ENCODE measurements around the gene ASPN. TPM values are rescaled to one million over a fixed set of nuclear protein-coding genes. Genes with fewer than 3 reads are reported as not detected.
A peak's percentile ranks its signal among the peaks of the same experiment; 100 is the strongest.

The ASPN gene
- total RNA-seq: 10 to 100 TPM in 1 of 4 donors, 1 to 10 TPM in 3; 3.3 to 18.4 (median 5.5) TPM

GRCh38 chr9:92482329-92482728, at the start of gene ASPN:
Gene ASPN, minus strand, starts transcription at chr9:92482506.
- Histone ChIP-seq H3K4me3 (peak within 1 kb of the TSS in 1 of 4 donors; percentile 16), H3K27me3 (no peaks in the 10 kb centered on the region), H3K4me1 (peaks cover 0 to 35% (median 6%) of the 10 kb centered on the region in 4 donors), H3K36me3 (no peaks in the 10 kb centered on the region), H3K9me3 (no peaks in the 10 kb centered on the region), H3K27ac (peak within 1 kb of the TSS in 2 of 4 donors; percentile 61 to 70)
- no peak for TF ChIP-seq CTCF (IDR thresholded peaks at IDR 0.05)
- TF ChIP-seq EP300 (IDR thresholded peaks at IDR 0.05): no peak
- no peak for TF ChIP-seq POLR2A (IDR thresholded peaks at IDR 0.05)
- WGBS, 2 donors: 32 to 40% methylated on average over 3 of the region's 3 CpGs
- no peak for DNase-seq (ENCODE audit: low spot score in 2 of 2)

DNA sequence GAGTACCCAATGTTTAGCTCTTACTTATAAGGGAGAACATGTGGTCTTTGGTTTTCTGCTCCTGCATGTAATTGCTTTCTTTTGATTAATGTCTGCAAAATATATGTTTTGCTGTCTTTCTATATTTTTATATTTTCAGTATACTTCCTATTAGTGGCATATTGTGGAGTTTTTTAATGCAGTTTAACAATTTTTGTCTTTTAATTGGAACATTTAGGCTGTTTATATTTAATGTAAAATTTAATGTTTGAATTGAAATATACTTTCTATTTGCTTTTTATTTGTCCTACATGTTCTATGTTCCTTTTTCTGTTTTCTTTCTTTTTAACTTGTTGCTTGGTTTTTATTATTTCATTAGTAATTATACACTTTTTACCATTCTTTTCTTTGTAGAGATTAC, 48.6 kb upstream of the ASPN start:
- no peaks in the 10 kb centered on the region for H3K27me3 ChIP-seq
- no peak overlapping the region for H3K27ac ChIP-seq
- no peak overlapping the region for H3K4me3 ChIP-seq
- H3K9me3 ChIP-seq: peaks cover 0 to 28% (median 0%) of the 10 kb centered on the region in 4 donors
- TF ChIP-seq EP300 (IDR thresholded peaks at IDR 0.05) (no peak), CTCF (IDR thresholded peaks at IDR 0.05) (no peak)
- peaks cover 0 to 8% (median 0%) of the 10 kb centered on the region in 4 donors for H3K4me1 ChIP-seq
- H3K36me3 ChIP-seq: no peaks in the 10 kb centered on the region
- DNase-seq (ENCODE audit: low spot score in 2 of 2): no peak

DNA sequence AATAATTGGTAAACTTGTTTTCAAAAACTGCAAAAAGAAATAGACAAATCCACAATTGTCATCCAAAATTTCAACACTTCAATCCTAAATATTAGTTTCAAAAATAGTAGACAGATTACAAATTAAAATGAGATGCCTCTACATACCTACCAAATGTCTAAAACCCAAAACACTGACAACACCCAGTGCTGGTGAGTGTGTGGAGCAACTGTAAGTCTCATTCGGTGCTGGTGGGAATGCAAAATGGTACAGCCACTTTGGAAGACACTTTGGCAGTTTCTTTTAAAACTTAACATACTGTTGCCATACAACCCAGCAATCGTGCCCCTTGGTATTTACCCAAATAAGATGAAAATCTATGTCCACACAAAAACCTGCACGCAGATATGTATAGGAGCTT, 46.8 kb upstream of the ASPN start:
- no peaks in the 10 kb centered on the region for H3K36me3 ChIP-seq
- H3K9me3 ChIP-seq: peaks cover 0 to 28% (median 0%) of the 10 kb centered on the region in 4 donors
- H3K4me3 ChIP-seq: no peak overlapping the region
- H3K27ac ChIP-seq: no peak overlapping the region
- H3K4me1 ChIP-seq: no peaks in the 10 kb centered on the region
- no peak for DNase-seq (ENCODE audit: low spot score in 2 of 2)
- no peaks in the 10 kb centered on the region for H3K27me3 ChIP-seq
- TF ChIP-seq EP300 (IDR thresholded peaks at IDR 0.05) (no peak), CTCF (IDR thresholded peaks at IDR 0.05) (no peak), POLR2A (IDR thresholded peaks at IDR 0.05) (no peak)
- WGBS, 2 donors: 94 to 95% methylated on average over 3 of the region's 3 CpGs

- H3K36me3 ChIP-seq: no peaks in the 10 kb centered on the region
- no peaks in the 10 kb centered on the region for H3K4me1 ChIP-seq
- no peak for DNase-seq (ENCODE audit: low spot score in 2 of 2)
- peaks cover 0 to 28% (median 0%) of the 10 kb centered on the region in 4 donors for H3K9me3 ChIP-seq
- no peak for TF ChIP-seq POLR2A (IDR thresholded peaks at IDR 0.05)
- no peak for TF ChIP-seq EP300 (IDR thresholded peaks at IDR 0.05)
- TF ChIP-seq CTCF (IDR thresholded peaks at IDR 0.05): no peak
- WGBS, 2 donors: 64 to 73% methylated on average over 1 of the region's 1 CpG
- H3K27me3 ChIP-seq: no peaks in the 10 kb centered on the region
- H3K27ac ChIP-seq: no peak overlapping the region
- H3K4me3 ChIP-seq: no peak overlapping the region
These were observed 46.2 kb upstream of the ASPN start for GRCh38 chr9:92528522-92528849.

- Histone ChIP-seq H3K9me3 (peaks cover 0 to 28% (median 0%) of the 10 kb centered on the region in 4 donors), H3K4me3 (no peak overlapping the region), H3K36me3 (no peaks in the 10 kb centered on the region), H3K27me3 (no peaks in the 10 kb centered on the region), H3K27ac (no peak overlapping the region), H3K4me1 (no peaks in the 10 kb centered on the region)
- no peak for DNase-seq (ENCODE audit: low spot score in 2 of 2)
- 84% methylated on average over 4 of the region's 4 CpGs for WGBS, 2 donors
- TF ChIP-seq CTCF (IDR thresholded peaks at IDR 0.05): no peak
- no peak for TF ChIP-seq POLR2A (IDR thresholded peaks at IDR 0.05)
- TF ChIP-seq EP300 (IDR thresholded peaks at IDR 0.05): no peak
These were observed 45.7 kb upstream of the ASPN start for GRCh38 chr9:92527832-92528521.
